Endothelial cell of umbilical vein (primary cell): ENCODE results near the gene TIMP1. TPM values are rescaled to one million over a fixed set of nuclear protein-coding genes. Genes with fewer than 3 reads are reported as not detected.

Experiments
- BruUV-seq: library from RNA; stranded (reverse); fragments of 400-500 nt; replicated peaks from 2 replicates; lab custom pipeline; 2021; lab: Mats Ljungman, UMichigan
- CTCF ChIA-PET: fragments of 300-600, 350-600 bp; sonication (Branson Sonifier 250); formaldehyde crosslinking; loops from one replicate; lab custom pipeline; 2021; ENCODE audit warnings: antibody characterized with exemption, inconsistent platforms; lab: Charles Lee
- POLR2A ChIA-PET: fragments of 300-600, 350-600 bp; sonication (Branson Sonifier 250); formaldehyde crosslinking; loops from one replicate; lab custom pipeline; 2021; ENCODE audit warnings: antibody characterized with exemption, inconsistent platforms; lab: Charles Lee
- DNase-seq: peaks from one replicate; pipeline ENCODE4 v3.0.0-alpha.2; 2011; ENCODE audit warnings: low read depth, low spot score
- FAIRE-seq: peaks from 2 replicates; lab custom pipeline; 2011; peaks lifted over from hg19 to GRCh38; lab: Jason Lieb, UNC
- H2AFZ ChIP-seq: 2 replicates; pipeline ENCODE4 v1.6.0; 2012; ENCODE audit warnings: low read depth, low read length, control low read depth, inconsistent platforms
- H3K27ac ChIP-seq: 2 replicates; pipeline ENCODE4 v1.5.1; 2011; ENCODE audit warnings: low read depth, mild to moderate bottlenecking, control low read depth, low read length, moderate library complexity; ENCODE audit not compliant: insufficient read depth
- H3K27me3 ChIP-seq, 2 experiments: 2 replicates each; pipeline versions ENCODE4 v1.6.0 to v1.6.1; 2011; ENCODE audit warnings: low read length in 2 of 2, mixed read lengths in 1 of 2; ENCODE audit not compliant: control insufficient read depth in 2 of 2, insufficient read depth in 2 of 2
- H3K36me3 ChIP-seq, 2 experiments: 2 replicates in 1 of 2; 3 replicates in 1 of 2; pipeline ENCODE4 v1.5.1; 2011; ENCODE audit warnings: low read length in 2 of 2, mild to moderate bottlenecking in 1 of 2, moderate library complexity in 1 of 2; ENCODE audit not compliant: control insufficient read depth in 2 of 2, insufficient read depth in 2 of 2; ENCODE audit errors: extremely low read depth in 1 of 2
- H3K4me1 ChIP-seq: 3 replicates; pipeline ENCODE4 v1.5.1; 2011; ENCODE audit warnings: mild to moderate bottlenecking, low read length; ENCODE audit not compliant: control insufficient read depth, insufficient read depth; ENCODE audit errors: extremely low read depth
- H3K4me2 ChIP-seq: 2 replicates; pipeline ENCODE4 v1.6.1; 2011; ENCODE audit warnings: low read length, control low read depth, mixed read lengths; ENCODE audit not compliant: insufficient read depth
- H3K4me3 ChIP-seq, 3 experiments: fragments of 200-600 bp in 1 of 3; sonication (generic), shearing (Covaris generic) in 1 of 3; replicated peaks in 1 of 3; 2 replicates each; pipeline ENCODE4 v1.5.1; 2011 to 2016; ENCODE audit warnings: control low read depth in 3 of 3, low read length in 3 of 3, mild to moderate bottlenecking in 2 of 3, inconsistent platforms in 1 of 3, low read depth in 1 of 3, moderate library complexity in 1 of 3; ENCODE audit not compliant: insufficient read depth in 1 of 3
- H3K79me2 ChIP-seq: 2 replicates; pipeline ENCODE4 v1.6.0; 2012; ENCODE audit warnings: low read length, inconsistent platforms; ENCODE audit not compliant: control insufficient read depth, insufficient read depth
- H3K9ac ChIP-seq: replicated peaks from 2 replicates; pipeline ENCODE3; 2011; ENCODE audit warnings: low read length, control low read depth; ENCODE audit not compliant: insufficient read depth; ENCODE audit errors: extremely low read depth
- H3K9me1 ChIP-seq: replicated peaks from 3 replicates; pipeline ENCODE4 v1.6.0; 2011; ENCODE audit warnings: mild to moderate bottlenecking, low read length; ENCODE audit not compliant: control insufficient read depth, insufficient read depth; ENCODE audit errors: extremely low read depth
- H3K9me3 ChIP-seq: replicated peaks from 2 replicates; pipeline ENCODE4 v1.5.1; 2012; ENCODE audit warnings: low read length, inconsistent platforms; ENCODE audit not compliant: control insufficient read depth, insufficient read depth
- H4K20me1 ChIP-seq: replicated peaks from 2 replicates; pipeline ENCODE3; 2011; ENCODE audit warnings: mild to moderate bottlenecking, low read length; ENCODE audit not compliant: control insufficient read depth, insufficient read depth; ENCODE audit errors: extremely low read depth
- EZH2 ChIP-seq: IDR thresholded peaks from 2 replicates; pipeline ENCODE4 v1.6.1; 2012; ENCODE audit warnings: borderline replicate concordance, low read depth, mild to moderate bottlenecking, moderate library complexity, low read length, inconsistent platforms; ENCODE audit not compliant: severe bottlenecking
- FOS ChIP-seq: IDR thresholded peaks from 2 replicates; pipeline ENCODE4 v1.6.1; 2011; ENCODE audit warnings: mild to moderate bottlenecking, low read length, moderate library complexity, borderline replicate concordance; ENCODE audit not compliant: insufficient read depth
- MYC ChIP-seq: IDR thresholded peaks from one replicate; pipeline ENCODE4 v1.6.1; 2011; ENCODE audit warnings: mild to moderate bottlenecking, low read depth, low read length
- POLR2A ChIP-seq: IDR thresholded peaks from 2 replicates; pipeline ENCODE4 v1.6.1; 2012; ENCODE audit warnings: low read depth, mild to moderate bottlenecking, control low read depth, low read length
- POLR2AphosphoS5 ChIP-seq: IDR thresholded peaks from 2 replicates; pipeline ENCODE4 v1.6.1; 2012; ENCODE audit warnings: low read depth, mild to moderate bottlenecking, control low read depth, low read length, moderate library complexity; ENCODE audit not compliant: insufficient read depth
- dilution Hi-C: fragments of 300-500 bp; cut with MboI; formaldehyde crosslinking; loops from one replicate; pipeline ENCODE4 v1.15.0; 2019; ENCODE audit warnings: low sequenced_read_pairs; ENCODE audit not compliant: extremely low pct_ligation_motif_present
- intact Hi-C: fragments of 100-400 bp; cut with micrococcal nuclease; formaldehyde crosslinking; loops from one replicate; pipeline ENCODE4 v1.10.0; 2022
- polyA plus RNA-seq, 4 experiments: library from polyadenylated mRNA; depleted of rRNA in 3 of 4; stranded (reverse) in 3 of 4; unstranded in 1 of 4; fragments of >200 nt; gene quantifications; 2 replicates each; pipeline versions ENCODE4 v1.2.1 to v1.2.3, GENCODE V29; 2011 to 2012; ENCODE audit warnings: missing spikeins in 1 of 4
- total RNA-seq: library from RNA; stranded (reverse); gene quantifications from 2 replicates; pipeline ENCODE4 v1.2.3, GENCODE V29; 2021
- TF ChIP-seq, protein P1 (sequence below), 2 donors: IDR thresholded peaks; 1 replicate in 1 of 2; 2 replicates in 1 of 2; pipeline ENCODE4 v1.5.1; 2011; ENCODE audit warnings: low read length in 2 of 2, mild to moderate bottlenecking in 2 of 2, moderate library complexity in 2 of 2, control low read depth in 1 of 2, inconsistent platforms in 1 of 2, low read depth in 1 of 2; ENCODE audit not compliant: insufficient read depth in 1 of 2; ENCODE audit errors: extremely low read depth in 1 of 2

Gene TIMP1
- total and polyA plus RNA-seq, 2 donors (not counting 3 experiments of a cell fraction or from before 2014, with no cell fraction given), result 124 to 277 TPM

DNA sequence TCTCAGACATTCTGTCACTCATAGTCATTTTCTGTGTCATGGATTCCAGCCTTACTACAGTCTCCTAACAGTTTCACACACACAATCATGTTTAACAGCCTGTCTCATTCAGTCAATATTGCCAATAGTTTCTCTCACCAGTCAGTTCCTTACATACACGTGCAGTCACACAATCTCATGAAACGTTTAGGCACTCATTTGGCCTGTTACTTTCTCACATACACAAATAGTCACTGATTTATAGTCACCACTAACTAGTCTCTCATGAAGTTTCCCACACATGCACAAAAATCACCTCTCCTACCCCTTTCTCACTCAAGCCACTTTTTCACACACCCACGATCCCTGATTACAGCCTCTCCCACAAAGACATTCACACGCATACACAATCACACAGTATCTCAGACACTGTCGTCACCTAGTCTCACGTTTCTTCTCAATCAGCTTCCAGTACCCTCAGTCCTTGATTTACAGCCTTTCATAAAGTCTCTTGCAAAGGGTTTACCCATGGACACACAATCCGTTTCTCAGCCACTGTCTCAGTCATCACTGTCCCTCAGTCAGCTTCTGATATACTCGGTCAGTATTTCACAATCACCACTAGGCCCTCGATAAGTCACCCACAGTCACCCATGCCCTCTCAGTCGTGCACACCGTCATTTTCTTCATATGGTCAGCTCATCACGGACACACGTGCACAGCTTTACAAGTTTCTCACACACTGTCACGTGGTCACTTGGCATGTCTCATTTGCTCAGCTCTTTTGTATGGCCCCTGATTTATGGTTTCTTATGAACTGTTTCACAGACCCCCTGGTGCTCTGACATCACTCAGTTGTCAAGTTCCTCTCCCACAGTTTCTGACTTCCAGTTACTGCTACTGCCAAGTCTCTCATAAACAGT, 51.7 kb downstream of the TIMP1 start:
- Histone ChIP-seq H3K27ac (no peak overlapping the region), H3K4me1 (peaks cover 9% of the 10 kb centered on the region), H3K79me2 (no peaks in the 10 kb centered on the region), H4K20me1 (no peaks in the 10 kb centered on the region), H3K9ac (no peak overlapping the region), H3K27me3 (no peaks in the 10 kb centered on the region), H3K36me3 (peaks cover 0 to 5% of the 10 kb centered on the region in 2 experiments), H3K9me3 (no peaks in the 10 kb centered on the region), H3K4me2 (no peak overlapping the region), H2AFZ (no peak overlapping the region), H3K9me1 (no peaks in the 10 kb centered on the region), H3K4me3 (no peak overlapping the region)
- DNase-seq (no peak), FAIRE-seq (no peak)
- intact Hi-C loops, result no loop called here
- ChIA-PET POLR2A (no interaction called here), CTCF (no interaction called here)
- BruUV-seq, result no TSS peak
- dilution Hi-C loops, result no loop called here
- TF ChIP-seq, protein P1, sequence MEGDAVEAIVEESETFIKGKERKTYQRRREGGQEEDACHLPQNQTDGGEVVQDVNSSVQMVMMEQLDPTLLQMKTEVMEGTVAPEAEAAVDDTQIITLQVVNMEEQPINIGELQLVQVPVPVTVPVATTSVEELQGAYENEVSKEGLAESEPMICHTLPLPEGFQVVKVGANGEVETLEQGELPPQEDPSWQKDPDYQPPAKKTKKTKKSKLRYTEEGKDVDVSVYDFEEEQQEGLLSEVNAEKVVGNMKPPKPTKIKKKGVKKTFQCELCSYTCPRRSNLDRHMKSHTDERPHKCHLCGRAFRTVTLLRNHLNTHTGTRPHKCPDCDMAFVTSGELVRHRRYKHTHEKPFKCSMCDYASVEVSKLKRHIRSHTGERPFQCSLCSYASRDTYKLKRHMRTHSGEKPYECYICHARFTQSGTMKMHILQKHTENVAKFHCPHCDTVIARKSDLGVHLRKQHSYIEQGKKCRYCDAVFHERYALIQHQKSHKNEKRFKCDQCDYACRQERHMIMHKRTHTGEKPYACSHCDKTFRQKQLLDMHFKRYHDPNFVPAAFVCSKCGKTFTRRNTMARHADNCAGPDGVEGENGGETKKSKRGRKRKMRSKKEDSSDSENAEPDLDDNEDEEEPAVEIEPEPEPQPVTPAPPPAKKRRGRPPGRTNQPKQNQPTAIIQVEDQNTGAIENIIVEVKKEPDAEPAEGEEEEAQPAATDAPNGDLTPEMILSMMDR (IDR thresholded peaks at IDR 0.05; ENCODE audit: extremely low read depth in 1 of 2, insufficient read depth in 1 of 2, low read depth in 1 of 2, low read length in 2 of 2), result no peak
- TF ChIP-seq FOS, result no peak
- no peak for TF ChIP-seq POLR2A
- TF ChIP-seq MYC, result no peak
- no peak for TF ChIP-seq EZH2
- no peak for TF ChIP-seq POLR2AphosphoS5
